Heart left ventricle (tissue), 13 donors: Measurements from ENCODE around the gene PRSS1.

Source experiments
- CTCF ChIP-seq, 12 donors: fragments of 200-600 bp; sonication (generic) in 4 of 12; IDR thresholded peaks; one replicate each; pipeline versions ENCODE4 v1.5.0 to v1.8.0; 2018 to 2022; ENCODE audit warnings: antibody characterized with exemption in 12 of 12, mild to moderate bottlenecking in 5 of 12
- POLR2A ChIP-seq, 2 donors: fragments of 450-650 bp; IDR thresholded peaks; one replicate each; pipeline ENCODE4 v1.6.1; 2017; ENCODE audit warnings: antibody characterized with exemption in 2 of 2, mild to moderate bottlenecking in 2 of 2, moderate library complexity in 2 of 2
- donor health status: ischemic (EF 13 %, LVEDD 7.1; RV severe dilation, severe dysfunction).
- donor health status: DM: no; HTN: yes; CAD: no.
- donor health status: DM: no; HTN: no; CAD: no.
- donor health status: ischemic (EF 25% LVEDD 6.9; RV normal size, moderate dysfunction).
- donor health status: ischemic (EF 25% LVEDD 5.7; RV mildly dilated, moderate dysfunction).
- donor health status: ischemic (EF 35%, LVEDD 5.7; RV mildly dilated, moderate dysfunction).
- donor health status: nonischemic (EF 11% LVEDD 7.7; RV severe dilation, severe dysfunction).
- donor health status: DM: yes; HTN: yes; CAD: no.
- donor health status: PGD.
- donor health status: ischemic (EF 29% LVEDD 5.4; RV normal size, mild dysfunction).
- donor health status: nonischemic (EF 23%, LVEDD 6.1; RV moderate dilation, normal function).

- TF ChIP-seq CTCF (IDR thresholded peaks at IDR 0.05) (peak; percentile 30 to 67 (median 57)), POLR2A (IDR thresholded peaks at IDR 0.05) (no peak)
Measured at GRCh38 chr7:142711746-142712616, 37.3 kb upstream of the PRSS1 start.
